GM12878 (cell line): ENCODE data around the gene PLPPR1. TPM values are rescaled to one million over a fixed set of nuclear protein-coding genes. Genes with fewer than 3 reads are reported as not detected.

Source experiments
- ATAC-seq: fragments of 200-7000 bp; cut with Tn5 transposase; 3 replicates; pipeline ENCODE4 v1.9.1; 2020; ENCODE audit warnings: mild to moderate bottlenecking, moderate library complexity
- BruUV-seq: library from RNA; stranded (reverse); fragments of 400-500 nt; replicated peaks from 2 replicates; lab custom pipeline; 2021; lab: Mats Ljungman, UMichigan
- CTCF ChIA-PET: fragments of 300-600 bp; sonication (Branson Sonifier 250); formaldehyde crosslinking; extraction: SDS; loops from one replicate; lab custom pipeline; 2021; ENCODE audit warnings: inconsistent platforms; lab: Yijun Ruan, JAX
- POLR2A ChIA-PET: fragments of 350-600 bp; formaldehyde crosslinking; extraction: SDS; loops from one replicate; lab custom pipeline; 2021; ENCODE audit warnings: inconsistent platforms; lab: Charles Lee
- RAD21 ChIA-PET: fragments of 300-600 bp; sonication (Branson Sonifier 250); formaldehyde crosslinking; loops from one replicate; lab custom pipeline; 2023; ENCODE audit warnings: antibody characterized with exemption; ENCODE audit not compliant: unreplicated experiment; lab: Charles Lee
- SMC1A ChIA-PET: fragments of 300-600 bp; sonication (Branson Sonifier 250); formaldehyde crosslinking; loops from one replicate; lab custom pipeline; 2023; ENCODE audit not compliant: unreplicated experiment, uncharacterized antibody; lab: Charles Lee
- DNase-seq: peaks from one replicate; pipeline ENCODE4 v3.0.0-alpha.2; 2011; ENCODE audit warnings: low read depth, low spot score
- FAIRE-seq: peaks from 3 replicates; lab custom pipeline; 2011; peaks lifted over from hg19 to GRCh38; lab: Jason Lieb, UNC
- H2AFZ ChIP-seq: 2 replicates; pipeline ENCODE4 v1.6.0; 2011; ENCODE audit warnings: low read depth, low read length, control low read depth; ENCODE audit not compliant: control insufficient read depth
- H3K27ac ChIP-seq: 2 replicates; pipeline ENCODE4 v1.5.1; 2011; ENCODE audit warnings: control low read depth; ENCODE audit not compliant: control insufficient read depth, insufficient read depth
- H3K27me3 ChIP-seq, 2 experiments: replicated peaks in 1 of 2; 2 replicates each; pipeline versions ENCODE4 v1.6.0 to v1.6.1; 2011; ENCODE audit warnings: low read length in 1 of 2; ENCODE audit not compliant: control insufficient read depth in 2 of 2, insufficient read depth in 2 of 2
- H3K36me3 ChIP-seq, 2 experiments: 2 replicates each; pipeline ENCODE4 v1.5.1; 2011; ENCODE audit warnings: low read length in 1 of 2; ENCODE audit not compliant: control insufficient read depth in 2 of 2, insufficient read depth in 2 of 2
- H3K4me1 ChIP-seq: 2 replicates; pipeline ENCODE4 v1.6.1; 2011; ENCODE audit warnings: mild to moderate bottlenecking, low read length, moderate library complexity, mixed read lengths; ENCODE audit not compliant: control insufficient read depth, insufficient read depth
- H3K4me2 ChIP-seq: 2 replicates; pipeline ENCODE4 v1.6.0; 2011; ENCODE audit warnings: control low read depth; ENCODE audit not compliant: control insufficient read depth, insufficient read depth
- H3K4me3 ChIP-seq: fragments of 200-600 bp; sonication (generic); 2 replicates; pipeline ENCODE4 v1.5.1; 2016
- H3K79me2 ChIP-seq: 2 replicates; pipeline ENCODE4 v1.6.0; 2011; ENCODE audit warnings: low read length; ENCODE audit not compliant: control insufficient read depth, insufficient read depth
- H3K9ac ChIP-seq: 2 replicates; pipeline ENCODE4 v1.8.0; 2011; ENCODE audit warnings: low read length, control low read depth, mixed read lengths; ENCODE audit not compliant: control insufficient read depth, insufficient read depth
- H3K9me3 ChIP-seq: replicated peaks from 3 replicates; pipeline ENCODE4 v1.5.1; 2011; ENCODE audit warnings: mild to moderate bottlenecking, low read length; ENCODE audit not compliant: control insufficient read depth, insufficient read depth
- H4K20me1 ChIP-seq: 2 replicates; pipeline ENCODE4 v1.6.0; 2011; ENCODE audit not compliant: control insufficient read depth, insufficient read depth
- ASH2L ChIP-seq: fragments of 300-600, 200-600 bp; sonication (generic); IDR thresholded peaks from 2 replicates; pipeline ENCODE4 v1.6.1; 2017; ENCODE audit warnings: low read depth, mild to moderate bottlenecking, borderline replicate concordance
- ATF3 ChIP-seq: IDR thresholded peaks from 2 replicates; pipeline ENCODE4 v1.6.1; 2011; ENCODE audit warnings: low read depth, mild to moderate bottlenecking, low read length, moderate library complexity, borderline replicate concordance; ENCODE audit errors: extremely low read depth
- BACH1 ChIP-seq: fragments of 450-650 bp; IDR thresholded peaks from 2 replicates; pipeline ENCODE4 v1.6.1; 2017; ENCODE audit warnings: mild to moderate bottlenecking, borderline replicate concordance
- BMI1 ChIP-seq: fragments of 450-650 bp; IDR thresholded peaks from 2 replicates; pipeline ENCODE4 v1.6.1; 2016; ENCODE audit warnings: mild to moderate bottlenecking, moderate library complexity, borderline replicate concordance
- CBFB ChIP-seq: IDR thresholded peaks from 2 replicates; pipeline ENCODE4 v1.6.1; 2016; ENCODE audit warnings: antibody characterized with exemption, low read depth
- CHD1 ChIP-seq: IDR thresholded peaks from 2 replicates; pipeline ENCODE4 v1.6.1; 2012; ENCODE audit warnings: low read depth, low read length, improper control_type of control experiment
- CHD2 ChIP-seq: IDR thresholded peaks from 2 replicates; pipeline ENCODE4 v1.6.1; 2011; ENCODE audit warnings: low read depth, low read length, improper control_type of control experiment, borderline replicate concordance
- FOXK2 ChIP-seq: fragments of 450-650 bp; IDR thresholded peaks from 2 replicates; pipeline ENCODE4 v1.6.1; 2017; ENCODE audit warnings: mild to moderate bottlenecking, moderate library complexity
- GABPA ChIP-seq: IDR thresholded peaks from 2 replicates; pipeline ENCODE4 v1.6.1; 2014; ENCODE audit warnings: antibody characterized with exemption, low read depth, mild to moderate bottlenecking, inconsistent platforms
- IKZF1 ChIP-seq: fragments of 450-650 bp; conservative IDR thresholded peaks from 2 replicates; pipeline ENCODE4 v1.6.1; 2017; ENCODE audit warnings: antibody characterized with exemption, mild to moderate bottlenecking
- IRF3 ChIP-seq: fragments of 450-650 bp; IDR thresholded peaks from 2 replicates; pipeline ENCODE4 v1.6.1; 2014; ENCODE audit warnings: mild to moderate bottlenecking
- NKRF ChIP-seq: fragments of 450-650 bp; conservative IDR thresholded peaks from 2 replicates; pipeline ENCODE4 v1.6.1; 2017; ENCODE audit warnings: mild to moderate bottlenecking, moderate library complexity
- SMAD5 ChIP-seq: IDR thresholded peaks from 2 replicates; pipeline ENCODE4 v1.6.1; 2016; ENCODE audit warnings: antibody characterized with exemption, low read depth
- SMC3 ChIP-seq: IDR thresholded peaks from 2 replicates; pipeline ENCODE4 v1.6.1; 2011; ENCODE audit warnings: low read length, improper control_type of control experiment, borderline replicate concordance
- SP1 ChIP-seq: IDR thresholded peaks from one replicate; pipeline ENCODE4 v1.6.1; 2011; ENCODE audit warnings: low read depth, low read length
- STAT1 ChIP-seq: fragments of 450-650 bp; conservative IDR thresholded peaks from 2 replicates; pipeline ENCODE4 v1.6.1; 2014; ENCODE audit warnings: antibody characterized with exemption, mild to moderate bottlenecking
- TCF3 ChIP-seq: IDR thresholded peaks from 2 replicates; pipeline ENCODE4 v1.6.1; 2012; ENCODE audit warnings: low read depth, mild to moderate bottlenecking, low read length, borderline replicate concordance; ENCODE audit not compliant: insufficient read depth
- WGBS: methylation state at CpG from one replicate; pipeline ENCODE4 v1.1.6; 2016; ENCODE audit warnings: low lambda C conversion rate; ENCODE audit not compliant: insufficient replicate concordance, insufficient coverage; ENCODE audit errors: missing lambda C conversion rate; 5-methylcytosine and 5-hydroxymethylcytosine counted together
- in situ Hi-C: fragments of 300-500 bp; cut with MboI; formaldehyde crosslinking; loops from 9 replicates; pipeline ENCODE4 v1.14.3; 2018; ENCODE audit warnings: mixed read lengths
- intact Hi-C: fragments of 100-400 bp; cut with micrococcal nuclease; formaldehyde crosslinking; loops from one replicate; pipeline ENCODE4 v1.14.2; 2022; ENCODE audit not compliant: unreplicated experiment
- polyA plus RNA-seq, 11 experiments: library from polyadenylated mRNA; depleted of rRNA in 4 of 11; unstranded in 6 of 11; stranded (reverse) in 5 of 11; fragments of >200 nt; fragmentation: Nextera tagmentation in 4 of 11; fragmentation: Illumina TruSeq in 1 of 11; extraction: Ambion mirVana in 4 of 11; extraction: Trizol in 1 of 11; gene quantifications; 1 replicate in 1 of 11; 2 replicates in 10 of 11; pipeline versions ENCODE4 v1.2.1 to v1.2.3, GENCODE V29; 2011 to 2016; ENCODE audit warnings: inconsistent platforms in 2 of 11, missing spikeins in 2 of 11, low read depth in 1 of 11
- total RNA-seq, 4 experiments: library from RNA; depleted of rRNA in 3 of 4; stranded (reverse); fragments of >200 nt in 3 of 4; fragmentation: Illumina TruSeq in 1 of 4; extraction: Trizol in 1 of 4; gene quantifications; 2 replicates each; pipeline versions ENCODE4 v1.2.1 to v1.2.3, GENCODE V29; 2013 to 2021

The PLPPR1 gene
- total and polyA plus RNA-seq, 10 of the 15 experiments (the other 5 are each of a cell fraction or from before 2014, with no cell fraction given): 0.69 TPM; not detected in 9

GRCh38 chr9:101146508-101146907, 118.0 kb downstream of the PLPPR1 start:
- Histone ChIP-seq H3K4me2 (no peak overlapping the region), H3K27me3 (no peaks in the 10 kb centered on the region), H3K79me2 (no peaks in the 10 kb centered on the region), H3K27ac (no peak overlapping the region), H4K20me1 (no peaks in the 10 kb centered on the region), H3K9me3 (no peaks in the 10 kb centered on the region), H3K36me3 (no peaks in the 10 kb centered on the region), H3K9ac (no peak overlapping the region), H3K4me1 (no peaks in the 10 kb centered on the region), H2AFZ (no peak overlapping the region), H3K4me3 (no peak overlapping the region)
- in situ Hi-C loops (no loop called here), intact Hi-C loops (no loop called here)
- no peak for TF ChIP-seq BMI1
- TF ChIP-seq FOXK2: no peak
- no peak for TF ChIP-seq IRF3
- TF ChIP-seq ASH2L: no peak
- ChIA-PET CTCF (no interaction called here), POLR2A (no interaction called here), RAD21 (no interaction called here), SMC1A (interaction anchor here (1.1 kb wide), 1 partner anchor 25 kb away, joined by 3 read pairs; no protein-coding TSS in a partner anchor)
- no peak for DNase-seq
- BruUV-seq: no TSS peak
- no peak for ATAC-seq
- WGBS: 23% methylated on average over 4 of the region's 4 CpGs
- no peak for FAIRE-seq

GRCh38 chr9:101148344-101148743, 119.8 kb downstream of the PLPPR1 start:
- Histone ChIP-seq H3K9ac (no peak overlapping the region), H3K4me1 (no peaks in the 10 kb centered on the region), H3K4me2 (no peak overlapping the region), H3K36me3 (no peaks in the 10 kb centered on the region), H2AFZ (no peak overlapping the region), H3K27me3 (no peaks in the 10 kb centered on the region), H3K79me2 (no peaks in the 10 kb centered on the region), H3K27ac (no peak overlapping the region), H3K9me3 (no peaks in the 10 kb centered on the region), H3K4me3 (no peak overlapping the region), H4K20me1 (no peaks in the 10 kb centered on the region)
- TF ChIP-seq CHD2: no peak
- no peak for TF ChIP-seq CBFB
- no peak for TF ChIP-seq TCF3
- no peak for TF ChIP-seq SMAD5
- TF ChIP-seq STAT1: no peak
- no peak for TF ChIP-seq NKRF
- no peak for TF ChIP-seq GABPA
- TF ChIP-seq BACH1: no peak
- no peak for TF ChIP-seq SMC3
- TF ChIP-seq SP1: no peak
- no peak for TF ChIP-seq ATF3
- TF ChIP-seq IKZF1: no peak
- no peak for TF ChIP-seq CHD1
- in situ Hi-C loops (no loop called here), intact Hi-C loops (no loop called here)
- ATAC-seq (no peak), FAIRE-seq (no peak), DNase-seq (no peak)
- ChIA-PET SMC1A (no interaction called here), POLR2A (no interaction called here), CTCF (no interaction called here), RAD21 (no interaction called here)
- BruUV-seq: no TSS peak
